Activated CD8-positive, alpha-beta T cell treated with anti-CD3 and anti-CD28 coated beads for 36 hours (primary cell): ENCODE measurements around the gene RTN1. TPM values are rescaled to one million over a fixed set of nuclear protein-coding genes. Genes with fewer than 3 reads are reported as not detected.

Source experiments
- ATAC-seq: fragments of 200-7000 bp; cut with Tn5 transposase; one replicate; pipeline ENCODE4 v1.10.0; 2021; ENCODE audit warnings: mild to moderate bottlenecking, moderate library complexity
- CTCF ChIA-PET: fragments of 350-600 bp; sonication (Branson Sonifier 250); formaldehyde crosslinking; loops from one replicate; lab custom pipeline; 2021; ENCODE audit warnings: antibody characterized with exemption; lab: Charles Lee
- POLR2A ChIA-PET: fragments of 350-600 bp; sonication (Branson Sonifier 250); formaldehyde crosslinking; loops from one replicate; lab custom pipeline; 2021; ENCODE audit warnings: antibody characterized with exemption; lab: Charles Lee
- DNase-seq: peaks from one replicate; pipeline ENCODE4 v3.0.0-alpha.2; 2020
- H3K27ac Mint-ChIP-seq: one replicate; pipeline ENCODE4 v1.8.0; 2021; ENCODE audit warnings: mild to moderate bottlenecking, mixed read lengths
- H3K27me3 Mint-ChIP-seq: one replicate; pipeline ENCODE4 v1.8.0; 2021; ENCODE audit warnings: mixed read lengths
- H3K36me3 Mint-ChIP-seq: one replicate; pipeline ENCODE4 v1.8.0; 2021; ENCODE audit warnings: low read depth, mixed read lengths
- H3K4me1 Mint-ChIP-seq: one replicate; pipeline ENCODE4 v1.8.0; 2021; ENCODE audit warnings: low read depth, mixed read lengths
- H3K4me3 Mint-ChIP-seq: one replicate; pipeline ENCODE4 v1.8.0; 2021; ENCODE audit warnings: mild to moderate bottlenecking, moderate library complexity, mixed read lengths
- H3K9me3 Mint-ChIP-seq: one replicate; pipeline ENCODE4 v1.8.0; 2021; ENCODE audit warnings: mixed read lengths
- intact Hi-C: fragments of 100-400 bp; cut with micrococcal nuclease; formaldehyde crosslinking; loops from one replicate; pipeline ENCODE4 v1.10.0; 2022
- total RNA-seq, 2 experiments: library from RNA; stranded (reverse); gene quantifications; one replicate each; pipeline ENCODE4 v1.2.3, GENCODE V29; 2021
- TF ChIP-seq, protein P1 (sequence below): fragments of 200-600 bp; IDR thresholded peaks from one replicate; pipeline ENCODE4 v1.8.0; 2022; ENCODE audit warnings: antibody characterized with exemption, mild to moderate bottlenecking

RTN1 gene
- total RNA-seq, 2 experiments from 2014 or later: not detected

GRCh38 chr14:59850458-59850857 is 20.1 kb downstream of the RTN1 start:
- peaks cover 8% of the 10 kb centered on the region for H3K9me3 Mint-ChIP-seq
- intact Hi-C loops: no loop called here
- no peak overlapping the region for H3K27ac Mint-ChIP-seq
- peaks cover 13% of the 10 kb centered on the region for H3K27me3 Mint-ChIP-seq
- no peak overlapping the region for H3K4me3 Mint-ChIP-seq
- ATAC-seq (no peak), DNase-seq (no peak)
- no peaks in the 10 kb centered on the region for H3K36me3 Mint-ChIP-seq
- ChIA-PET CTCF (no interaction called here), POLR2A (no interaction called here)
- peaks cover 3% of the 10 kb centered on the region for H3K4me1 Mint-ChIP-seq
- TF ChIP-seq, protein P1, sequence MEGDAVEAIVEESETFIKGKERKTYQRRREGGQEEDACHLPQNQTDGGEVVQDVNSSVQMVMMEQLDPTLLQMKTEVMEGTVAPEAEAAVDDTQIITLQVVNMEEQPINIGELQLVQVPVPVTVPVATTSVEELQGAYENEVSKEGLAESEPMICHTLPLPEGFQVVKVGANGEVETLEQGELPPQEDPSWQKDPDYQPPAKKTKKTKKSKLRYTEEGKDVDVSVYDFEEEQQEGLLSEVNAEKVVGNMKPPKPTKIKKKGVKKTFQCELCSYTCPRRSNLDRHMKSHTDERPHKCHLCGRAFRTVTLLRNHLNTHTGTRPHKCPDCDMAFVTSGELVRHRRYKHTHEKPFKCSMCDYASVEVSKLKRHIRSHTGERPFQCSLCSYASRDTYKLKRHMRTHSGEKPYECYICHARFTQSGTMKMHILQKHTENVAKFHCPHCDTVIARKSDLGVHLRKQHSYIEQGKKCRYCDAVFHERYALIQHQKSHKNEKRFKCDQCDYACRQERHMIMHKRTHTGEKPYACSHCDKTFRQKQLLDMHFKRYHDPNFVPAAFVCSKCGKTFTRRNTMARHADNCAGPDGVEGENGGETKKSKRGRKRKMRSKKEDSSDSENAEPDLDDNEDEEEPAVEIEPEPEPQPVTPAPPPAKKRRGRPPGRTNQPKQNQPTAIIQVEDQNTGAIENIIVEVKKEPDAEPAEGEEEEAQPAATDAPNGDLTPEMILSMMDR: no peak

DNA sequence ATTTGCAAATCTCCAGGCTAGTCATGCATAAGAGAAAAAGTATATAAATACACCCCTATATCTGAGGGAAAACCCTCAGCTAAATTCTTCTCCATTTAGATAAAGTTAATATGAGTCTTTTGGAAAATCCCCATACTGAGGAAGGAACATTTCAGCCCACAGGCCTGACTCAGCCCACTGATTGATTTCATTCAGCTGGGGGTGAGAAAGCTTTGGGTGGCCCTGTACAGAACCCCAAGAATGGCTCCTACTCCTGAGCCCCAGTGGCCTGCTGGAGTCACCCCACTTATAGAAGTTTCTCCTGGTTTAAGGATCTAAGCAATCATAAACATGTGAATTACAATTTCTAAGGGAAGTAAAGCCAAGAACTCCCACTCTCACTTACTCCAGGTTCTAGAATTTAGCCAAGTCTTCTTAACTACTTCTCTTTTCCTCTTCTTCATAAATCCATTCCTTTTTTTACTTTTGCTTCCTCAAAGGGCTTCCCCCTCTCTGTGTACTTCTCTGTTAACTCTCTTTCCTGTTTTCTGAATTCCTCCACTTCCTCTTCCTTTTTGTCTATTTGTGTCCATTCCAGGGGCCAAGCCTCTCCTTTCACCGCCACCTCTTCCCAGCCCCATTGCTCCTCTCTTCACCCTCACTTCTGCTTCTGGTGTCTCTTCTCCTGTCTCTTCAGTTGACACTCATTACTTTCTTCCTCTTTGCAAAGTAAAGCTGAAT is 21.0 kb downstream of the RTN1 start:
- CTCF ChIA-PET: no interaction called here
- H3K4me3 Mint-ChIP-seq: no peak overlapping the region
- ATAC-seq (no peak), DNase-seq (peak; percentile 5)
- H3K4me1 Mint-ChIP-seq: peaks cover 3% of the 10 kb centered on the region
- no peak overlapping the region for H3K27ac Mint-ChIP-seq
- peaks cover 10% of the 10 kb centered on the region for H3K27me3 Mint-ChIP-seq
- no peaks in the 10 kb centered on the region for H3K36me3 Mint-ChIP-seq
- POLR2A ChIA-PET: no interaction called here
- TF ChIP-seq, protein P1: no peak
- intact Hi-C loops: no loop called here
- H3K9me3 Mint-ChIP-seq: no peaks in the 10 kb centered on the region

- Mint-ChIP-seq H3K27me3 (peaks cover 13% of the 10 kb centered on the region), H3K36me3 (no peaks in the 10 kb centered on the region), H3K4me3 (no peak overlapping the region), H3K9me3 (no peaks in the 10 kb centered on the region), H3K4me1 (peaks cover 3% of the 10 kb centered on the region), H3K27ac (no peak overlapping the region)
- CTCF ChIA-PET: no interaction called here
- intact Hi-C loops: no loop called here
- POLR2A ChIA-PET: no interaction called here
- TF ChIP-seq, protein P1: no peak
- no peak for DNase-seq
- no peak for ATAC-seq
Observed at GRCh38 chr14:59848671-59849070, 21.9 kb downstream of the RTN1 start.

GRCh38 chr14:59847711-59848110 is 22.9 kb downstream of the RTN1 start:
- TF ChIP-seq, protein P1: no peak
- CTCF ChIA-PET: no interaction called here
- Mint-ChIP-seq H3K4me3 (no peak overlapping the region), H3K4me1 (peaks cover 3% of the 10 kb centered on the region), H3K9me3 (no peaks in the 10 kb centered on the region), H3K27me3 (peaks cover 8% of the 10 kb centered on the region), H3K27ac (no peak overlapping the region), H3K36me3 (no peaks in the 10 kb centered on the region)
- no peak for DNase-seq
- intact Hi-C loops: no loop called here
- POLR2A ChIA-PET: interaction anchor here (0.7 kb wide), 1 partner anchor 10 kb away, joined by 3 read pairs; no protein-coding TSS in a partner anchor
- ATAC-seq: no peak

- no peak overlapping the region for H3K27ac Mint-ChIP-seq
- TF ChIP-seq, protein P1: no peak
- H3K9me3 Mint-ChIP-seq: no peaks in the 10 kb centered on the region
- no peaks in the 10 kb centered on the region for H3K36me3 Mint-ChIP-seq
- ChIA-PET POLR2A (interaction anchor here (0.6 kb wide), 1 partner anchor 303 kb away, joined by 3 read pairs; no protein-coding TSS in a partner anchor), CTCF (no interaction called here)
- H3K4me1 Mint-ChIP-seq: peaks cover 3% of the 10 kb centered on the region
- peaks cover 8% of the 10 kb centered on the region for H3K27me3 Mint-ChIP-seq
- ATAC-seq: no peak
- DNase-seq: no peak
- H3K4me3 Mint-ChIP-seq: no peak overlapping the region
- intact Hi-C loops: no loop called here
Observed at GRCh38 chr14:59846595-59846994, 24.0 kb downstream of the RTN1 start.
